Upper lobe of left lung (tissue), 4 donors: ENCODE data around the gene UVSSA.

ENCODE experiments used
- EP300 ChIP-seq, 4 donors: sonication (generic); formaldehyde crosslinking; IDR thresholded peaks; one replicate each; pipeline ENCODE4 v1.5.1; 2017; ENCODE audit warnings: antibody characterized with exemption in 4 of 4, control low read depth in 2 of 4
- POLR2A ChIP-seq, 4 donors: fragments of 450-650 bp; IDR thresholded peaks; one replicate each; pipeline ENCODE4 v1.5.1; 2016 to 2017; ENCODE audit warnings: antibody characterized with exemption in 4 of 4, mild to moderate bottlenecking in 2 of 4
- POLR2AphosphoS5 ChIP-seq, 2 donors: sonication (generic); formaldehyde crosslinking; IDR thresholded peaks; one replicate each; pipeline ENCODE4 v1.5.1; 2017; ENCODE audit warnings: antibody characterized with exemption in 2 of 2
- TF ChIP-seq, protein P1 (sequence below), 6 experiments: fragments of 450-650 bp in 4 of 6; fragments of 200-600 bp in 2 of 6; sonication (generic) in 2 of 6; IDR thresholded peaks; one replicate each; pipeline ENCODE4 v1.5.1; 2016 to 2019; ENCODE audit warnings: antibody characterized with exemption in 6 of 6

DNA sequence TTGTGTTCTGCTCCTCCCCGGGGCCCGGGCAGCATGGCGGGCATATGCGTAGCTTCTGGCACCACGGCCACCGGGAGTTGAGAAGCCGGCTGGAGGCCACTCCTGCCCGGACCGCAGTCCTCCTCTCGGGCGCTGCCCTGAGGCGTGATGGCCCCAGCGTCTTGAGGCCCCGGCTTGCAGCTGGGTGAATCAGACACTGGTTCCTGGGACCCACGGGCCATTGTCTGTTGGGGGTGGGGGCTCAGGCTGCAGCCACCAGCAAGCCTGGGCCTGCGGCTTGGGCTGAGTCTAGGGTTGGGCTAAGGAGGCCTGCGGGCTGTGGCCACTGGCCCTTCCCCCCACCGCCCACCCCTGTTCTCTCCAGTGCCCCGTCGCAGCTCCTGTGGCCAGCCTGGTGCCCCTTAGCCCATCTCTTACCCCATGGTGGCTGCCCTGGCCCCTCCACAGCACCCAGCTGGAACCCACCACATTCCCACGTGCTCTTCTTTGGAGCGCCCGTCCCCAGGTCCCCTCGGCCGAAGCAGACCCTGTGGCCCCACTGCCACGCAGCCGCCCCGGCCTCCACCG, 6.7 kb upstream of the UVSSA start:
- TF ChIP-seq, protein P1, sequence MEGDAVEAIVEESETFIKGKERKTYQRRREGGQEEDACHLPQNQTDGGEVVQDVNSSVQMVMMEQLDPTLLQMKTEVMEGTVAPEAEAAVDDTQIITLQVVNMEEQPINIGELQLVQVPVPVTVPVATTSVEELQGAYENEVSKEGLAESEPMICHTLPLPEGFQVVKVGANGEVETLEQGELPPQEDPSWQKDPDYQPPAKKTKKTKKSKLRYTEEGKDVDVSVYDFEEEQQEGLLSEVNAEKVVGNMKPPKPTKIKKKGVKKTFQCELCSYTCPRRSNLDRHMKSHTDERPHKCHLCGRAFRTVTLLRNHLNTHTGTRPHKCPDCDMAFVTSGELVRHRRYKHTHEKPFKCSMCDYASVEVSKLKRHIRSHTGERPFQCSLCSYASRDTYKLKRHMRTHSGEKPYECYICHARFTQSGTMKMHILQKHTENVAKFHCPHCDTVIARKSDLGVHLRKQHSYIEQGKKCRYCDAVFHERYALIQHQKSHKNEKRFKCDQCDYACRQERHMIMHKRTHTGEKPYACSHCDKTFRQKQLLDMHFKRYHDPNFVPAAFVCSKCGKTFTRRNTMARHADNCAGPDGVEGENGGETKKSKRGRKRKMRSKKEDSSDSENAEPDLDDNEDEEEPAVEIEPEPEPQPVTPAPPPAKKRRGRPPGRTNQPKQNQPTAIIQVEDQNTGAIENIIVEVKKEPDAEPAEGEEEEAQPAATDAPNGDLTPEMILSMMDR (IDR thresholded peaks at IDR 0.05) = no peak
- TF ChIP-seq POLR2A (IDR thresholded peaks at IDR 0.05) = no peak
- TF ChIP-seq EP300 (IDR thresholded peaks at IDR 0.05) = no peak
- no peak for TF ChIP-seq POLR2AphosphoS5 (IDR thresholded peaks at IDR 0.05)
